NCI-H82 treated with DMSO at 0.1 percent for 48 hours (cell line): Measurements from ENCODE around the gene EIF4E1B.
A peak's percentile ranks its signal among the peaks of the same experiment; 100 is the strongest.

Source experiments
- DNase-seq: peaks from one replicate; lab custom pipeline; 2025; ENCODE audit not compliant: unreplicated experiment; lab: John Stamatoyannopoulos, UW

EIF4E1B gene

GRCh38 chr5:176626876-176627236, 3.6 kb upstream of the EIF4E1B start:
- DNase-seq: no peak

GRCh38 chr5:176627582-176627981, 2.9 kb upstream of the EIF4E1B start:
- DNase-seq: no peak

- DNase-seq: no peak
Measured at GRCh38 chr5:176628406-176629228, 1.9 kb upstream of the EIF4E1B start.

GRCh38 chr5:176629317-176629852, 1.1 kb upstream of the EIF4E1B start:
- DNase-seq: no peak

- no peak for DNase-seq
Measured at GRCh38 chr5:176630681-176631222, 277 bp downstream of the EIF4E1B start.

- no peak for DNase-seq
Measured at GRCh38 chr5:176631383-176632200, 1.1 kb downstream of the EIF4E1B start.

- DNase-seq: no peak
Measured at GRCh38 chr5:176632745-176633144, 2.3 kb downstream of the EIF4E1B start.

GRCh38 chr5:176633598-176633997, 3.1 kb downstream of the EIF4E1B start:
- peak; percentile 48 for DNase-seq

GRCh38 chr5:176636426-176636825, 6.0 kb downstream of the EIF4E1B start:
- no peak for DNase-seq

- DNase-seq: no peak
Measured at GRCh38 chr5:176637556-176637955, 7.1 kb downstream of the EIF4E1B start.

- no peak for DNase-seq
Measured at GRCh38 chr5:176638437-176638836, 8.0 kb downstream of the EIF4E1B start.

GRCh38 chr5:176639208-176639607, 8.7 kb downstream of the EIF4E1B start:
- no peak for DNase-seq

- no peak for DNase-seq
Measured at GRCh38 chr5:176639981-176640380, 9.5 kb downstream of the EIF4E1B start.

- no peak for DNase-seq
Measured at GRCh38 chr5:176640616-176641015, 10.1 kb downstream of the EIF4E1B start.

GRCh38 chr5:176642675-176643490, 12.4 kb downstream of the EIF4E1B start:
- DNase-seq: no peak

- DNase-seq: no peak
Measured at GRCh38 chr5:176643491-176644219, 13.2 kb downstream of the EIF4E1B start.

GRCh38 chr5:176644294-176644693, 13.8 kb downstream of the EIF4E1B start:
- DNase-seq: no peak

GRCh38 chr5:176644878-176645670, 14.6 kb downstream of the EIF4E1B start:
- DNase-seq: no peak

GRCh38 chr5:176646049-176646706, 15.7 kb downstream of the EIF4E1B start:
- DNase-seq: no peak
